Activated CD4-positive, alpha-beta T cell treated with anti-CD3 and anti-CD28 coated beads for 36 hours (primary cell): ENCODE data around the gene SH3BGRL3. TPM values are rescaled to one million over a fixed set of nuclear protein-coding genes. Genes with fewer than 3 reads are reported as not detected.

ENCODE experiments used
- ATAC-seq: fragments of 200-7000 bp; cut with Tn5 transposase; one replicate; pipeline ENCODE4 v1.10.0; 2021; ENCODE audit warnings: mild to moderate bottlenecking, moderate library complexity
- CTCF ChIA-PET: fragments of 350-600 bp; sonication (Branson Sonifier 250); formaldehyde crosslinking; loops from one replicate; lab custom pipeline; 2021; ENCODE audit warnings: antibody characterized with exemption; lab: Charles Lee
- POLR2A ChIA-PET: fragments of 350-600 bp; sonication (Branson Sonifier 250); formaldehyde crosslinking; loops from one replicate; lab custom pipeline; 2021; ENCODE audit warnings: antibody characterized with exemption, inconsistent platforms; lab: Charles Lee
- DNase-seq: peaks from one replicate; pipeline ENCODE4 v3.0.0-alpha.2; 2020
- H3K27ac Mint-ChIP-seq: one replicate; pipeline ENCODE4 v1.8.0; 2021; ENCODE audit warnings: mixed read lengths
- H3K27me3 Mint-ChIP-seq: one replicate; pipeline ENCODE4 v1.8.0; 2021; ENCODE audit warnings: mixed read lengths
- H3K36me3 Mint-ChIP-seq: one replicate; pipeline ENCODE4 v1.8.0; 2021; ENCODE audit warnings: low read depth, mixed read lengths
- H3K4me1 Mint-ChIP-seq: one replicate; pipeline ENCODE4 v1.8.0; 2021; ENCODE audit warnings: mixed read lengths
- H3K4me3 Mint-ChIP-seq: one replicate; pipeline ENCODE4 v1.8.0; 2021; ENCODE audit warnings: mild to moderate bottlenecking, moderate library complexity, mixed read lengths
- H3K9me3 Mint-ChIP-seq: one replicate; pipeline ENCODE4 v1.8.0; 2021; ENCODE audit warnings: low read depth, mixed read lengths
- intact Hi-C, 2 experiments: fragments of 100-400 bp; cut with DNase I in 1 of 2; cut with micrococcal nuclease in 1 of 2; formaldehyde crosslinking; loops; one replicate each; pipeline versions ENCODE4 v1.14.2 to v1.15.1; 2022 to 2024; cut with DNase I, micrococcal nuclease
- total RNA-seq, 2 experiments: library from RNA; stranded (reverse); gene quantifications; one replicate each; pipeline ENCODE4 v1.2.3, GENCODE V29; 2021

Gene SH3BGRL3
- total RNA-seq, 2 experiments from 2014 or later: 267 to 381 TPM

DNA sequence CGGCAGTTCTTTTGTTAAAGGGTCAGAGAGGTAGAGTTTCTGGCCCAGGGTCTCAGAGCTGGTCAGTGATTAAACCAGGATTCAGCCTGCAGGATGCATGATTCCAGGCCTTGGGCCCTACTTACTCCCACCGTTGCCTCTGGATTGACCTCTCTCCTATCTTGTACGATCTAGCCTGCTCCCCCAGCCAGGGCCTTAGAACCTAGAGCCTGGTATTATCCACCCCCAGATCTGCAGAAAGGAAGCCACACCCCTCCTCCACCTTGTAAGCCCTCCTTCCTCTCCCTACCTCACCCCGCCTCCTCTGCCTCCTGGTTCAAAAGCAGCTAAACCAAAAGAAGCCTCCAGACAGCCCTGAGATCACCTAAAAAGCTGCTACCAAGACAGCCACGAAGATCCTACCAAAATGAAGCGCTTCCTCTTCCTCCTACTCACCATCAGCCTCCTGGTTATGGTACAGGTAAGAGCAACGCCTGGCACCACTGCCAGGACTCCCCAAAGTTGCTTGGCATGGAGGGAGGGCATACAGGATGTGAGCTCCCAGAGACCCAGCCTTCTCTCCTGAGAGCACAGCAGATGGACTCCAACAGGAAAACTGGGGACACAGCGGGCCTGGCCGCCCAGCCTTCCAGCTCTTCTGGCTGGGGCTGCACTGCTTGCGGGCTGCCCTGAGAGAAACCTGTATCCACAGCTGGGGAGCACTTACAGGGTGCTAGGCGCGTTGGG lies 37.9 kb downstream of the SH3BGRL3 start, which contains the start of gene CD52:
CD52 (plus strand) TSS at position 347 of the 726 bp plus-strand sequence; CDS start at position 407, 60 bp downstream.
- ChIA-PET POLR2A (interaction anchor here (0.5 to 3.6 kb wide), 6 partner anchors 10 to 206 kb away, joined by 3 to 25 read pairs (median 5); partner anchors contain the start of genes PDIK1L and UBXN11), CTCF (interaction anchor here (0.7 to 12.7 kb wide), 8 partner anchors 8 to 284 kb away, joined by 3 to 399 read pairs (median 6); partner anchors contain the start of genes CEP85, SH3BGRL3, UBXN11 and ZNF593)
- peaks cover 29% of the 10 kb centered on the region for H3K36me3 Mint-ChIP-seq
- H3K9me3 Mint-ChIP-seq: no peaks in the 10 kb centered on the region
- DNase-seq (peak; percentile 84), ATAC-seq (peak; percentile 65)
- peaks cover 71% of the 10 kb centered on the region for H3K4me1 Mint-ChIP-seq
- peak within 1 kb of the TSS; percentile 92 for H3K27ac Mint-ChIP-seq
- H3K4me3 Mint-ChIP-seq: peak within 1 kb of the TSS; percentile 89
- intact Hi-C loops: loop anchor here (1.0 to 5.0 kb wide), 3 partner anchors 10 to 280 kb away; partner anchors contain the start of gene HMGN2 (in 1 of the 2)
- no peaks in the 10 kb centered on the region for H3K27me3 Mint-ChIP-seq

DNA sequence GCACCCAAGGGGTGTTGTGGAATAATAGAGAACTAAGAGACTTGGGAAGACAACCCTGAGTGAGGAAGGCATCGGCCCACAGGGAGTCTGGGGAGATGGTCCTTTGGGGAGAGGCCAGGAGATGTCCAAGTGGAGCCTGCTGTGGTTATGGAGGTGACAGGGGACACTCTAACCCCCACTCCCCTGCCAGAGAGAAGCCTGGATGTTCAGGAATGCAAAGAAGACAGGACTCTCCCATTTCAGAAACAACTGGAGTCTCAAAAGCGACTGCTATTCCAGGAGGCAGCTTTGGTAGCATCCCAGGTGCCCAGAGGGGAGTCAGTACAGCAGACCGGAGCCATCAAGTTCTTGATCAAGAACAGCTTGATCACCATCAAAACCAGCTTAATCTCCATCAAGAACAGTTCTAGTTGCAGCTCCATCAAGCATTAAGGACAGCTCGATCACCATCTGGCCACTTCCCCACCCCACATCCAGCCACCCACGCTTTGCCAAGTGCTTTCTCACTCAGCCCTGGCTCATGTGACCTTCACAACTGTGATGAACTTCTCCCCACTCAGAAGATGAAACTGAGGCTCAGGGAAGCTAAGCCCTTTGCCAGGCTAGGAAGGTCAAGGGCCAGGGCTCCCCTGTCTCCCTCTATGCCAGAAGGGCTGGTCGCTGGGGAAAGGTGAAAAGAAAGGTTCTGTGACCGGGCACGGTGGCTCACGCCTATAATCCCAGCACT lies 38.6 kb downstream of the SH3BGRL3 start:
- CTCF ChIA-PET: interaction anchor here (0.7 to 12.7 kb wide), 11 partner anchors 9 to 284 kb away, joined by 3 to 399 read pairs (median 4); partner anchors contain the start of genes CEP85, SH3BGRL3, UBXN11 and ZNF593
- ATAC-seq: peak; percentile 21
- peak; percentile 81 for DNase-seq
- POLR2A ChIA-PET: interaction anchor here (0.5 to 3.6 kb wide), 10 partner anchors 11 to 758 kb away, joined by 3 to 25 read pairs (median 3); partner anchors contain the start of genes AUNIP, HMGN2, PDIK1L and UBXN11
- Mint-ChIP-seq H3K4me3 (peak overlapping the region; percentile 89), H3K27ac (peak overlapping the region; percentile 92), H3K9me3 (no peaks in the 10 kb centered on the region), H3K4me1 (peaks cover 75% of the 10 kb centered on the region), H3K27me3 (no peaks in the 10 kb centered on the region), H3K36me3 (peaks cover 31% of the 10 kb centered on the region)
- intact Hi-C loops: loop anchor here (1.0 to 5.0 kb wide), 4 partner anchors 11 to 281 kb away; partner anchors contain the start of genes HMGN2 (in 1 of the 2) and SH3BGRL3 (in 1 of the 2)

- Mint-ChIP-seq H3K9me3 (no peaks in the 10 kb centered on the region), H3K4me1 (peaks cover 56% of the 10 kb centered on the region), H3K27ac (peak overlapping the region; percentile 96), H3K4me3 (peak overlapping the region; percentile 59), H3K27me3 (no peaks in the 10 kb centered on the region), H3K36me3 (peaks cover 31% of the 10 kb centered on the region)
- ATAC-seq (no peak), DNase-seq (peak; percentile 19)
- CTCF ChIA-PET: interaction anchor here (0.8 to 12.7 kb wide), 14 partner anchors 11 to 194 kb away, joined by 3 to 399 read pairs (median 6); partner anchors contain the start of genes CEP85, SH3BGRL3, UBXN11 and ZNF593OS
- POLR2A ChIA-PET: interaction anchor here (1.0 to 3.6 kb wide), 3 partner anchors 36 to 40 kb away, joined by 3 to 16 read pairs (median 8); no protein-coding TSS in a partner anchor
- intact Hi-C loops: loop anchor here (1.0 to 5.0 kb wide), 14 partner anchors 14 to 216 kb away; partner anchors contain the start of genes CEP85 (in 1 of the 2), UBXN11 (in 1 of the 2) and ZNF593 (in 1 of the 2)
These were observed 41.0 kb downstream of the SH3BGRL3 start for GRCh38 chr1:26320896-26321295.

GRCh38 chr1:26321315-26322041 lies 41.6 kb downstream of the SH3BGRL3 start:
- Mint-ChIP-seq H3K9me3 (no peaks in the 10 kb centered on the region), H3K36me3 (peaks cover 31% of the 10 kb centered on the region), H3K27ac (peak overlapping the region; percentile 96), H3K4me3 (peak overlapping the region; percentile 59), H3K27me3 (no peaks in the 10 kb centered on the region), H3K4me1 (peaks cover 51% of the 10 kb centered on the region)
- ChIA-PET POLR2A (interaction anchor here (1.0 to 1.3 kb wide), 2 partner anchors 37 to 39 kb away, joined by 3 to 8 read pairs; no protein-coding TSS in a partner anchor), CTCF (interaction anchor here (0.6 to 12.7 kb wide), 28 partner anchors 12 to 504 kb away, joined by 3 to 399 read pairs (median 4); partner anchors contain the start of genes CATSPER4, CEP85, SH3BGRL3 and UBXN11)
- peak; percentile 62 for ATAC-seq
- intact Hi-C loops: loop anchor here (1.0 to 5.0 kb wide), 14 partner anchors 15 to 217 kb away; partner anchors contain the start of genes CEP85 (in 1 of the 2), UBXN11 (in 1 of the 2) and ZNF593 (in 1 of the 2)
- peak; percentile 97 for DNase-seq

- DNase-seq: no peak
- peak overlapping the region; percentile 96 for H3K27ac Mint-ChIP-seq
- POLR2A ChIA-PET: interaction anchor here (1.0 to 1.3 kb wide), 2 partner anchors 37 to 39 kb away, joined by 3 to 8 read pairs; no protein-coding TSS in a partner anchor
- H3K4me3 Mint-ChIP-seq: no peak overlapping the region
- intact Hi-C loops: loop anchor here in 1 of 2 experiments (5.0 kb wide), 1 partner anchor 70 kb away; no protein-coding TSS in a partner anchor
- no peaks in the 10 kb centered on the region for H3K27me3 Mint-ChIP-seq
- peaks cover 45% of the 10 kb centered on the region for H3K4me1 Mint-ChIP-seq
- peaks cover 31% of the 10 kb centered on the region for H3K36me3 Mint-ChIP-seq
- no peaks in the 10 kb centered on the region for H3K9me3 Mint-ChIP-seq
- no peak for ATAC-seq
- CTCF ChIA-PET: interaction anchor here (0.6 to 12.7 kb wide), 26 partner anchors 12 to 504 kb away, joined by 3 to 399 read pairs (median 4); partner anchors contain the start of genes CATSPER4, CEP85, SH3BGRL3 and UBXN11
These were observed 42.1 kb downstream of the SH3BGRL3 start for GRCh38 chr1:26322042-26322331.

- H3K9me3 Mint-ChIP-seq: no peaks in the 10 kb centered on the region
- peaks cover 31% of the 10 kb centered on the region for H3K36me3 Mint-ChIP-seq
- intact Hi-C loops: loop anchor here in 1 of 2 experiments (5.0 kb wide), 1 partner anchor 69 kb away; no protein-coding TSS in a partner anchor
- no peaks in the 10 kb centered on the region for H3K27me3 Mint-ChIP-seq
- peak overlapping the region; percentile 34 for H3K27ac Mint-ChIP-seq
- no peak overlapping the region for H3K4me3 Mint-ChIP-seq
- POLR2A ChIA-PET: no interaction called here
- CTCF ChIA-PET: interaction anchor here (0.7 to 12.7 kb wide), 3 partner anchors 41 to 236 kb away, joined by 3 to 399 read pairs (median 4); partner anchors contain the start of gene SH3BGRL3
- H3K4me1 Mint-ChIP-seq: peaks cover 35% of the 10 kb centered on the region
- no peak for DNase-seq
- no peak for ATAC-seq
These were observed 43.5 kb downstream of the SH3BGRL3 start for GRCh38 chr1:26323382-26323781.

DNA sequence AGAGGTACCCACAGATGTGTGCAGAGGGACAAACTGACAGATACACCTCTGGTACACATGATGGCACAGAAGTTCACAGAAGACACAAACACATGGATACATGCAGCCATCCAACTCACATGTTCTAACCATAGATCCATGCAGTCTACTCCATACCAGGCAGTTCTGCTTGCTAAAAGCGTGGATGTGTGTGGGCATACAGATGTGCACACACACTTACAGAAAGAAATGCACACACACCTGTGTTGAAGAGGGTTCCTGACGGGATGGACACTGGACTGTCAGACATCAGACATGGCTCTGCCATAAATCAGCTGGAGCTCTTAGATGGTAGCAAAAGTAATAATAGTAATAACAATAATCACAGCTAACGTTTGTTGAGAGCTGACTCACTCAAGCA lies 44.7 kb downstream of the SH3BGRL3 start:
- Mint-ChIP-seq H3K9me3 (no peaks in the 10 kb centered on the region), H3K27ac (no peak overlapping the region), H3K27me3 (no peaks in the 10 kb centered on the region), H3K4me3 (no peak overlapping the region), H3K4me1 (peaks cover 30% of the 10 kb centered on the region), H3K36me3 (peaks cover 24% of the 10 kb centered on the region)
- intact Hi-C loops: loop anchor here in 1 of 2 experiments (5.0 kb wide), 1 partner anchor 68 kb away; no protein-coding TSS in a partner anchor
- ATAC-seq (no peak), DNase-seq (no peak)
- ChIA-PET POLR2A (no interaction called here), CTCF (interaction anchor here (12.7 kb wide), 1 partner anchor 43 kb away, joined by 399 read pairs; the partner anchor contains the start of gene SH3BGRL3)

- no peak for DNase-seq
- no peaks in the 10 kb centered on the region for H3K27me3 Mint-ChIP-seq
- no peak overlapping the region for H3K4me3 Mint-ChIP-seq
- intact Hi-C loops: no loop called here
- no peak overlapping the region for H3K27ac Mint-ChIP-seq
- ChIA-PET CTCF (interaction anchor here (0.6 to 1.4 kb wide), 3 partner anchors 21 to 290 kb away, joined by 4 read pairs; no protein-coding TSS in a partner anchor), POLR2A (interaction anchor here (0.6 to 0.7 kb wide), 2 partner anchors 128 to 213 kb away, joined by 4 to 6 read pairs; no protein-coding TSS in a partner anchor)
- no peak for ATAC-seq
- no peaks in the 10 kb centered on the region for H3K9me3 Mint-ChIP-seq
- H3K4me1 Mint-ChIP-seq: peaks cover 3% of the 10 kb centered on the region
- peaks cover under 1% of the 10 kb centered on the region for H3K36me3 Mint-ChIP-seq
These were observed 48.1 kb downstream of the SH3BGRL3 start for GRCh38 chr1:26327956-26328362.

DNA sequence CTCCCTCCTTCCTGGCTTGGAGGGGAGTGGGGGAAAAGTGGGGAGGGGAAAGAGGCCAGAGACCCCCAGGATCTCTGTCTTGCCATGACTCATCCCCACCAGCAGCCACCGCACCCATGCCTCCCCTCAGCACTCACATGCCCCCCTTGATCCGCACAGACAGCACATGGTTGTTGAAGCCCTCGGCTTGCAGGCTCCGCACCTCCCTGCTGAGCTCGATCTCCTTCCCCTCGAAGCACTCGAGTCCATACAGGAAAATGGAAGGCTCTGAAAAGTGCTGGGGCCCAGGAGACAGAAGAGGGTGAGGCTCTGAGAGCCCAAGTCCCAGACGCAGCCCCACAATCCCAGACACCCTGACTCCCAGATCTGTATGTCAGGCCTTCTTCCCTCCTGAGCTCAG lies 48.7 kb downstream of the SH3BGRL3 start:
- no peaks in the 10 kb centered on the region for H3K9me3 Mint-ChIP-seq
- no peaks in the 10 kb centered on the region for H3K4me1 Mint-ChIP-seq
- no peak overlapping the region for H3K4me3 Mint-ChIP-seq
- DNase-seq: no peak
- ChIA-PET CTCF (interaction anchor here (1.4 kb wide), 1 partner anchor 36 kb away, joined by 4 read pairs; no protein-coding TSS in a partner anchor), POLR2A (interaction anchor here (0.7 kb wide), 1 partner anchor 214 kb away, joined by 6 read pairs; no protein-coding TSS in a partner anchor)
- H3K36me3 Mint-ChIP-seq: no peaks in the 10 kb centered on the region
- no peaks in the 10 kb centered on the region for H3K27me3 Mint-ChIP-seq
- intact Hi-C loops: no loop called here
- no peak overlapping the region for H3K27ac Mint-ChIP-seq
- no peak for ATAC-seq
